HAP-1 (cell line): ENCODE results near the gene CACNA1I.

ENCODE experiments used
- DNase-seq, 2 experiments: peaks; one replicate each; pipeline ENCODE4 v3.0.0-alpha.2; 2016 to 2020; ENCODE audit warnings: low spot score in 2 of 2
- H3K27me3 ChIP-seq: fragments of 250-450 bp; sonication (Bioruptor Pico); 2 replicates; pipeline ENCODE4 v1.5.1; 2020; ENCODE audit warnings: low read depth, mild to moderate bottlenecking, moderate library complexity
- H3K36me3 ChIP-seq: fragments of 250-450 bp; sonication (Bioruptor Pico); replicated peaks from 2 replicates; pipeline ENCODE4 v1.5.1; 2020; ENCODE audit warnings: mild to moderate bottlenecking
- H3K4me1 ChIP-seq: fragments of 250-450 bp; sonication (Bioruptor Pico); 2 replicates; pipeline ENCODE4 v1.5.1; 2020; ENCODE audit warnings: mild to moderate bottlenecking
- H3K4me3 ChIP-seq: fragments of 250-450 bp; sonication (Bioruptor Pico); 2 replicates; pipeline ENCODE4 v1.5.1; 2020; ENCODE audit warnings: mild to moderate bottlenecking, moderate library complexity
- H3K9me3 ChIP-seq: fragments of 250-450 bp; sonication (Bioruptor Pico); 2 replicates; pipeline ENCODE4 v1.5.1; 2020; ENCODE audit warnings: mild to moderate bottlenecking, moderate library complexity
- in situ Hi-C: fragments of 300-500 bp; cut with MboI; formaldehyde crosslinking; loops from 3 replicates; pipeline ENCODE4 v1.14.3; 2020; ENCODE audit warnings: low sequenced_read_pairs, inconsistent platforms, mixed read lengths

CACNA1I gene

DNA sequence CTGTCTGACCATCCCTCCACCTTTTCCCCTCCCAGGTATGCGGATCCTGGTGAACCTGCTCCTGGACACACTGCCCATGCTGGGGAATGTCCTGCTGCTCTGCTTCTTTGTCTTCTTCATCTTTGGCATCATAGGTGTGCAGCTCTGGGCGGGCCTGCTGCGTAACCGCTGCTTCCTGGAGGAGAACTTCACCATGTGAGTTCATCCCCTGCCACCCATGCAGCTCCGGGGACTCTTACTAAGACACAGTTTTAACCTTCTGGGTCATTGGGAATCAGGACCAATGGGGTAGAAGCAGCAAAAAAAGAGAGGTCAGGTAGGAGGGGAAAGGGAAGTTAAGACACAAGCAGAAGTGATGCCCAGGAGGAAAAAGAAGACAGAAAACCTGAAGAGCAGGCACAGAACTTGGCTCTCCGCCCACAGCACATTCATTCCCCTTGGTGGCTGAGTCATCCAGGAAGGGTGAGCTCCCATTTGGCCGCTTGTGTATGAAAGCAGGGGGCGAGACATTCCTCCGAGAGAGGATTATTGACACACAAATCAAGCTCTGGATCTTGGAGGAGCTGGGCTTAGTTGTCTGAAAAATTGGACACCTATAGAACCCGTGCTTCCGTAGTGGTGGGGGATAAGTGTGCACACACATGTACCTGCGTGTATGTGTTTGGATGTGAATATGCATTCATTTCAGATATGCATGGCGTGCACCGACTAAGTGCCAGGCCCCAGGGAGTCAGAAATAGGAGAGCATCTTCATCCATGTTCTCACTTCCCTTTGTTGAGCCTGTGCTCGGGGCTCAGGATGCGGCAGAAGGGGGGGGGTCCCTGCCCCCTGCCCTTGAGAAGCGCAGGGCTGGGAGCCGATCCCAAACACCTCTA is 64.2 kb downstream of the CACNA1I start:
- Histone ChIP-seq H3K4me1 (peaks cover 12% of the 10 kb centered on the region), H3K9me3 (no peaks in the 10 kb centered on the region), H3K36me3 (no peaks in the 10 kb centered on the region), H3K27me3 (no peaks in the 10 kb centered on the region), H3K4me3 (no peak overlapping the region)
- DNase-seq = peak; percentile 48 to 78
- in situ Hi-C loops = no loop called here

DNA sequence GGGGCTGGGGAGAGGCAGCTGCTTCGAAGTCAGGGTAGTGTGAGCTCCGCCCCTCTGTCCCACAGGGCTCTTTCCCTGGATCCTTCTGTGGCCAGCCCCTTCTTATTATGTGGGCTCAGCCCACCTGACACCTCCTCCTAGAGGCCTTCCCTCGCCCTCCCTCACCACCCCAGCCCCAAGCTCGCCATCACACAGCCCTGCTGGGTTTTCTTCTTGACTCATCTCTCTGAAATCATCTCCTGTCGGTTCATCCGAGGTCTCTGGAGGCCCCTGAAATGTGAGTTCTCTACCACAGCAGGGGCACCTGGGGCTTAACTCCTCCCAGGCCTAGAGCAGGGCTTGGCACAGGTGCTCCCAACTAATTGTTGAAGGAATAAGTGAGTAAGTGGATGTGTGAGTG is 65.2 kb downstream of the CACNA1I start:
- in situ Hi-C loops = no loop called here
- peaks cover 12% of the 10 kb centered on the region for H3K4me1 ChIP-seq
- no peak for DNase-seq

DNA sequence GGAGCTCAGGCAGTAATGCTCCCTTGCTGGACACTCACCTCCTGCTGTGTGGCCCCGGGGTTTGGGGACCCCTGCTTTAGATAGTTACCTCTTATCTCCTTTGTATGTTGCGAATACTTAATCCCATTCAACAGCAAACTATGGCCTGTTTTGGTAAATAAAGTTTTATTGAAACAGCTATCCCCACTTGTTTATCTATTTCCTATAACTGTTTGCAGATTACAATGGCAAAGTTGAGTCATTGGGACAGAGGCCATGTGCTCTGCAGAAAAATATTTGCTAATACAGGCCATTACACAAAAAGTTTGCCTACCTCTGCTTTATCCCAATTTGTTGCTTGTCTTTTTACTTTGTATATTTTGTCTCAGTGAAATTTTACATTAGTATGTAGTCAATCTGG is 68.4 kb downstream of the CACNA1I start:
- Histone ChIP-seq H3K4me1 (peaks cover 8% of the 10 kb centered on the region), H3K9me3 (no peaks in the 10 kb centered on the region), H3K27me3 (peaks cover 5% of the 10 kb centered on the region; the same call in 1 of the 2 replicates), H3K4me3 (no peak overlapping the region), H3K36me3 (no peaks in the 10 kb centered on the region)
- in situ Hi-C loops = no loop called here
- no peak for DNase-seq

More for the DNA sequence above, 65.2 kb downstream of the CACNA1I start:
- no peak overlapping the region for H3K4me3 ChIP-seq
- no peaks in the 10 kb centered on the region for H3K9me3 ChIP-seq
- H3K36me3 ChIP-seq = no peaks in the 10 kb centered on the region
- H3K27me3 ChIP-seq = no peaks in the 10 kb centered on the region

DNA sequence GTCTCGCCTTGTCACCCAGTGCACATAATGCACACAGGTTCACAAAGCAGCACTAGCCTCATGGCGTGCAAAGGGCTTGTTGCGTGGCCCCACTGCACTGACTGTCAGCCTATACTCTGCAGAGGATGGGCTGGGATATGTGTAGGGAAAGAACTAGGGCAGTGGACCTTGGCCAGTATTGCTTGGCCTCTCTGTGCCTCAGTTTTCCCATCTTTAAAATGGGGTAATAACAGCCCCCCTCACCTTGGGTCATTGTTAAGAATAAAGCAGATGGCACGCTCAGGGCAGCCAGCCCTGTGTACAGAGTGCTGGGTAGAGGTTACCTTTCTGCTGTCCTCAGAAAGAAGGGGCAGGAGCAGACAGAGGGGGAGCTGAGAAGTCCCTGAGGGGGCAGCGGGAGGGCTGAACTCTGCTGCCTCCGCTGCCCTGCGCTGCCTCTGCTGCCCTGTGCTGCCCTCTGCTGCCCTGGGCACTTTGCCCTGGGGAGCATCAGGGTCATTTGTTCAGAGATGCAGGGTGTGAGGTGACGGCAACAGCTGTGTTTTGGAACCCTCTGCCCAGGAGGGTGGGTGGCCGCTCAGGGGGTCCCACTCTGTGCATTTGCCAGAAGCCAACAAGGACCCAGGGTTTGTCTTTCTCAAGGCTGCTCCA is 71.2 kb downstream of the CACNA1I start:
- no peaks in the 10 kb centered on the region for H3K9me3 ChIP-seq
- H3K27me3 ChIP-seq = peaks cover 5% of the 10 kb centered on the region; the same call in 1 of the 2 replicates
- in situ Hi-C loops = no loop called here
- H3K4me1 ChIP-seq = no peaks in the 10 kb centered on the region
- no peak for DNase-seq
- no peak overlapping the region for H3K4me3 ChIP-seq
- no peaks in the 10 kb centered on the region for H3K36me3 ChIP-seq

DNA sequence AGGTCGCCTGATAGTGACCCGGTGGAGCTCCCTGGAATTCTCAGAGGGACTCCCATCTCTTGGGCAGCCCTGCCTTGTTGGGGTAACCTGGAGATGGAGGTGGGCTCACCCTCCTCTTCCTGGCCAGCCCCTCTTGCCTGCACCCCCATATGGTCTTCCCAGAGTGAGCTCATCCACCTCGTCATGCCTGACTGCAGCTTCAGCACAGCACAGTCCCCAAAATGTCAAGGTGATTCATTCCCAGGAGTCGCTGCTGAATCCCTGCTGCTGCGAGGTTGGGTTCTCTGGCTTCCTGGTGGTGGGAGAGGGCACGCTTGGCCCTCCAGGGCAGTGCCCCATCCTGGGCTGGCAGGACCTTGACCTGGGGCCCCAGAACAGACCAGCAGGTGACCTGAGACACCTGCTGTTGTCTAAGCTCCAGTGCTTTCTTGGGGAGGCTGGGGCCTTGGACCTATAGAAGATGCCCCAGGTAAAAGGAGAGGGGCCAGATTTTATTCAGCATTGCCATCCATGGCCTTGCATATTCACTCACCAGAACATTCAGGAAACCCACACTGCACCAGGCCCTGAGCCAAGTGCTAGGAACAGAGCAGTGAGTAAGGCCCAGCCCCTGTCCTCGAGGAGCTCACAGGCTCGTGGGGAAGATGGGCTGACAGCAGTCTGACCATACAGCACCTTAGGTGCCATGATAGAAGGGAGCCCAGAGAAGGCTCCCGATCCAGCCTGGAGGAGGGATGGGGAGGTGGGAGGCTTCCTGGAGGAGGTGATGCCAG is 72.9 kb downstream of the CACNA1I start:
- Histone ChIP-seq H3K4me1 (no peaks in the 10 kb centered on the region), H3K27me3 (peaks cover 5% of the 10 kb centered on the region; the same call in 1 of the 2 replicates), H3K4me3 (no peak overlapping the region), H3K9me3 (no peaks in the 10 kb centered on the region), H3K36me3 (no peaks in the 10 kb centered on the region)
- DNase-seq = no peak
- in situ Hi-C loops = no loop called here

DNA sequence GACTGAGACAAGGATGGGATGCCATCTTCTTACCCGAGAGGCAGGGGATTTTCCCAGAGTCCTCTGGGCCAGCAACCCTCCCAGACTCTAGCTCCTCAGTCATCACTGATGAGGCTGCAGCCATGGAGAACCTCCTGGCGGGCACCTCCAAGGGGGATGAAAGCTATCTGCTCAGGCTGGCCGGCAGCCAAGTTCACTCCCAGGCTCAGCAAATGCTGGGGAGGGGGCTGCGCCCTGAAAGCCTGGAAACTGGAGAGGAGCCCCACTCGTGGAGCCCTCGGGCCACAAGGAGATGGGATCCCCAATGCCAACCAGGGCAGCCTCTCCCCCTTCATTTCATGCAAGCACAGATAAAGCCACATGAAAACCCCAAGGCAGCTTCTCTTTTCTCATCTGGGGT is 75.0 kb downstream of the CACNA1I start:
- H3K9me3 ChIP-seq = no peaks in the 10 kb centered on the region
- in situ Hi-C loops = no loop called here
- no peaks in the 10 kb centered on the region for H3K36me3 ChIP-seq
- H3K4me3 ChIP-seq = no peak overlapping the region
- peaks cover 5% of the 10 kb centered on the region; the same call in 1 of the 2 replicates for H3K27me3 ChIP-seq
- DNase-seq = no peak
- H3K4me1 ChIP-seq = no peaks in the 10 kb centered on the region

DNA sequence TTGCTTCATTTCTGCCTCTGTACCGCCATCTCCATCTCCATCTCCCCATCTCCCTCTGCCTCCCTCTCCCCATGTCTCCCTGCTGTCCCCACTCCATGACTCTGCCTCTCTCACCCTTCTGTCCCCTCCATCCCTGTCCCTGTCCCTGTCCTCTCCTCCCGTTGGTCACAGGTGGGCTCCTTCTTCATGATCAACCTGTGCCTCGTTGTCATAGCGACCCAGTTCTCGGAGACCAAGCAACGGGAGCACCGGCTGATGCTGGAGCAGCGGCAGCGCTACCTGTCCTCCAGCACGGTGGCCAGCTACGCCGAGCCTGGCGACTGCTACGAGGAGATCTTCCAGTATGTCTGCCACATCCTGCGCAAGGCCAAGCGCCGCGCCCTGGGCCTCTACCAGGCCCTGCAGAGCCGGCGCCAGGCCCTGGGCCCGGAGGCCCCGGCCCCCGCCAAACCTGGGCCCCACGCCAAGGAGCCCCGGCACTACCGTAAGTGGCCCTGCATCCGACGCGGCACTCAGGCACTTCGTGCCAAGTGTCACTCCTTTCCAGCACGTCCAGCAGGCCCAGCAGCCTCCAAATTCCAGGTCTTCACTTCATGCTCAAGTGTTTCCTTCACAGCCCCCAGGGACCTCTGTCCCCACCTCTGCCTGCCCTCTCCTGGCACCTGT is 76.0 kb downstream of the CACNA1I start:
- Histone ChIP-seq H3K4me3 (no peak overlapping the region), H3K9me3 (no peaks in the 10 kb centered on the region), H3K27me3 (peaks cover 5% of the 10 kb centered on the region; the same call in 1 of the 2 replicates), H3K4me1 (no peaks in the 10 kb centered on the region), H3K36me3 (no peaks in the 10 kb centered on the region)
- in situ Hi-C loops = no loop called here
- no peak for DNase-seq

DNA sequence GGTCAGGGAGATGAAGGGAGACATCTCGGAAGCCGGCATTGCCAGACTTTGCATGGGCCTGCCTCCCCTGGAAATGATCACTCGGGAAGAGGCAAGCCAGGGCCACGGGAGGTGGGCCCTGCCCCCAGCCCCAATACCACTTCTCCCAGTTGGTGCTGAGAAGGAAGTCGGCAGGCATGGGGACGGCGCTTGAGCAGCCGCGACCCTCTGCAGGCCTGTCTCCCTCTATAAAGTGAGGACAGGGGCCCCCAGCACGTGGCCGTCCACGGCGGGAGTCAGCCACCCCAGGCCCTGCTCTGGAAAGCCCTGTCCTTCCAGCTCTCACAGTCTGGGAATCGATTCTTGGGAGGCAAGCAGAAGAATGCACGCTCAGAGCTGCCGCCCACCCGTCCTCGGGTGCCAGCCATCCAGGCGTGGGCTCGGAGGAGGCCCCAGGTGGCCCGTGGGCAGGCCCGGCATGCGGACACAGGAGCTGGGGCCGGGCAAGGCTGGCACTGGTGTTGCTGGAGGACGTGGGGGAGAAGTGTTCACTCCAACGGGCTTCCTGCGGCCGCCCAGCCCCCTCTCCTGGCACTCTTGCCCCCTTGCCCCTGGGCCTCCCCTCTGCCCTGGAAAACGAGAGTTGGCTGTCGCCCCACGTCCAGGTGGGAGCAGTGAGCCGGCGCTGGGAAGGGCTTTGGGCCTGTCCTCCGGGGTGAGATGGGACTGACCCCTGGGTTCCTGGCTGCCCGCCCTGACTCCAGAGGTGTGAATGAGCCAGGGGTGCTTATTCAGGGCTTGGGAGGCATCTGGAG is 77.5 kb downstream of the CACNA1I start:
- peaks cover 2% of the 10 kb centered on the region; the same call in 1 of the 2 replicates for H3K27me3 ChIP-seq
- H3K9me3 ChIP-seq = no peaks in the 10 kb centered on the region
- H3K4me3 ChIP-seq = no peak overlapping the region
- in situ Hi-C loops = no loop called here
- H3K4me1 ChIP-seq = no peaks in the 10 kb centered on the region
- no peak for DNase-seq
- H3K36me3 ChIP-seq = no peaks in the 10 kb centered on the region

DNA sequence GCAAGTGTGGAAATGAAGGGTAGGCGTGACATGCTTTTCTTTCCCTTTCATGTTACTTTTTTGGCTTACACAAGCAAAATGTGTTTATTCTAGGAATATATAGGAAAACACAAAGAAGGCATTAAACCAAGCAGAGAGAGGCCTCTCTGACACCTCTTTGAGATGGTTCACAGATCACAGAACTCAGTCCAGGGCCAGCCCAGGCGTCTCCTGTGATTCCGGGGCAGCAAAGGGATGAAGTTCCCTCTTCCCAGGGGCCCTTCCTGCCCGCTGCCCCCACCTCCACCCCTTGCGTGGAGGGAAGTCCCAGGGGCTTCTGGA is 78.0 kb downstream of the CACNA1I start:
- Histone ChIP-seq H3K27me3 (no peaks in the 10 kb centered on the region), H3K36me3 (no peaks in the 10 kb centered on the region), H3K4me1 (no peaks in the 10 kb centered on the region), H3K4me3 (no peak overlapping the region), H3K9me3 (no peaks in the 10 kb centered on the region)
- no peak for DNase-seq
- in situ Hi-C loops = no loop called here

DNA sequence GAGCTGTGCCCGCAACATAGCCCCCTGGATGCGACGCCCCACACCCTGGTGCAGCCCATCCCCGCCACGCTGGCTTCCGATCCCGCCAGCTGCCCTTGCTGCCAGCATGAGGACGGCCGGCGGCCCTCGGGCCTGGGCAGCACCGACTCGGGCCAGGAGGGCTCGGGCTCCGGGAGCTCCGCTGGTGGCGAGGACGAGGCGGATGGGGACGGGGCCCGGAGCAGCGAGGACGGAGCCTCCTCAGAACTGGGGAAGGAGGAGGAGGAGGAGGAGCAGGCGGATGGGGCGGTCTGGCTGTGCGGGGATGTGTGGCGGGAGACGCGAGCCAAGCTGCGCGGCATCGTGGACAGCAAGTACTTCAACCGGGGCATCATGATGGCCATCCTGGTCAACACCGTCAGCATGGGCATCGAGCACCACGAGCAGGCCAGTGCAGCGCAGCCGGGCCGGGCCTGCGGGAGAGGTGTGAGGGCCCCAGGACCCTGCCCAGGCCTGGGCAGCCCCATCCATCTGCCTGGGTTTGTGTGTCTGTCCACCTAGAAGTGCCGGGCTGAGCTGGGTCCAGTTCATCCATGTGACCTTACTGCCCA is 79.0 kb downstream of the CACNA1I start:
- no peaks in the 10 kb centered on the region for H3K27me3 ChIP-seq
- DNase-seq = no peak
- H3K9me3 ChIP-seq = no peaks in the 10 kb centered on the region
- no peaks in the 10 kb centered on the region for H3K36me3 ChIP-seq
- H3K4me3 ChIP-seq = no peak overlapping the region
- in situ Hi-C loops = no loop called here
- no peaks in the 10 kb centered on the region for H3K4me1 ChIP-seq

DNA sequence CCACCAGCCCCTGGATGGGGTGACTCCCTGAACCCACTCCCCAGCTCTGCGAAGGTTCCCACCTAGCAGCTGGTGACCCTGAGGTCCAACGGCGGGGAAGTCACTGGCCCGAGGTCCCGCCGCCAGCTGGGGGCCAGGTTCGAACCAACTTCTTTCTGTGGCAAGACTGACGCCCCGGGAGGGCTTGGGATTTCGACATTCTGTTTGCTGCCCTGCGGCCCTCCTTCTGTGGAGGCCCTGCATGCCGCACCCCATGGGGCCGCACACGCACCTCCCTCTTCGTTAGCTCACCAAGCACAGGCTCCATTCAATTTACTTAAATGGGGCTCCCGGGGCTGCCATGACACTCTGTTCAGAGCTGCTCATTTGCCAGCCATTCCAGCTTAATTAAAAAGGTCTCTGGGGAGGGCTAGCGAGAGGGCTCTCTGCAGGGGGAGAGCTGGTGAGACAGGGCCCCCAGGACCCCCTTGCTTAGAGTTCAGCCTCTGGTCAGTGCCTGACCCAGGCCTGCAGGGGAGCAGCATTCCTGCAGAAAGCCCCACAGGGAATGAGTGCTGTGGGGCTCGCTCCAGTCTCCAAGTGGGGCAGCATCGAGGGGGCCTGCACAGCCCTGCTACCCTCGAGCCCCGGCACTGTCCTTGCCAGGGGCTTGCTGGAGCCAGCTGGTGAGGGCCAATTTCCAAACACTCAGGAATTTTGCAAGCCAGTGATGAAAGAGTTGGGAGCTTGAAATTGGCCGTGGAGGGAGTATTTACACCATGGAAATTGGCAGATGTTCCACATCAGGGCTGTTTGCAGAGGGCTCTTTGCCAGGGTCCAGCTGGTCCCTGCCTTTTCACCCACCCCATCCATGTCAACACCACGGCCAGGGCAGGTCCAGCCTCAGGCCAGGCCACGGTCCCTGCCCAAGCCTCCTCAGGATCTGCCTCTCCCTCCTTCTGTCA is 80.8 kb downstream of the CACNA1I start:
- no peaks in the 10 kb centered on the region for H3K36me3 ChIP-seq
- H3K9me3 ChIP-seq = no peaks in the 10 kb centered on the region
- H3K4me3 ChIP-seq = no peak overlapping the region
- DNase-seq = no peak
- no peaks in the 10 kb centered on the region for H3K27me3 ChIP-seq
- in situ Hi-C loops = no loop called here
- no peaks in the 10 kb centered on the region for H3K4me1 ChIP-seq
